ENCODE measurements around the gene SHC2.

SHC2 gene

GRCh38 chr19:416416-416815, 44.4 kb downstream of the SHC2 start:
- H2AFZ ChIP-seq (ENCODE audit: low read depth, low read length): no peak overlapping the region
- no peak overlapping the region for H2BK12ac ChIP-seq (ENCODE audit: low read length in 2 of 2)
- H2AK5ac ChIP-seq (ENCODE audit: low read length, severe bottlenecking): no peak overlapping the region
- H2BK15ac ChIP-seq (ENCODE audit: low read depth, poor library complexity, severe bottlenecking): no peak overlapping the region
- H3K27me3 ChIP-seq (ENCODE audit: control insufficient read depth in 1 of 2, insufficient read depth in 1 of 2, low read length in 2 of 2): peaks cover 30 to 59% of the 10 kb centered on the region in 2 experiments
- no peak overlapping the region for H3K4ac ChIP-seq (ENCODE audit: low read depth in 1 of 2, low read length in 2 of 2)
- 93% methylated on average over 14 of the region's 14 CpGs for WGBS
- H2BK5ac ChIP-seq (ENCODE audit: low read depth, low read length, poor library complexity, severe bottlenecking): no peak overlapping the region
- H3K14ac ChIP-seq (ENCODE audit: low read length in 2 of 2): no peak overlapping the region
- H3K4me2 ChIP-seq (ENCODE audit: low read length, poor library complexity, severe bottlenecking): no peak overlapping the region
- no peak overlapping the region for H3K23ac ChIP-seq (ENCODE audit: low read length in 2 of 2)
- no peak overlapping the region for H3K18ac ChIP-seq (ENCODE audit: low read depth in 1 of 2, low read length in 2 of 2)
- no peak overlapping the region for H3K4me3 ChIP-seq (ENCODE audit: insufficient read depth in 1 of 2, low read depth in 1 of 2, low read length in 2 of 2)
- no peak overlapping the region for H3K27ac ChIP-seq (ENCODE audit: low read length, poor library complexity, severe bottlenecking)
- H3K9me3 ChIP-seq (ENCODE audit: control insufficient read depth, low read length): no peaks in the 10 kb centered on the region
- no peaks in the 10 kb centered on the region for H3K36me3 ChIP-seq (ENCODE audit: control insufficient read depth in 1 of 2, insufficient read depth in 2 of 2, low read depth in 1 of 2, low read length in 2 of 2)
- DNase-seq: no peak
- H2BK120ac ChIP-seq (ENCODE audit: low read depth, low read length): no peak overlapping the region
- no peaks in the 10 kb centered on the region for H3K4me1 ChIP-seq (ENCODE audit: control insufficient read depth, insufficient read depth, low read depth, low read length)
- no peaks in the 10 kb centered on the region for H3K79me1 ChIP-seq (replicated peaks; ENCODE audit: low read length, poor library complexity, severe bottlenecking)
- H4K8ac ChIP-seq (ENCODE audit: low read length): no peak overlapping the region
- H4K91ac ChIP-seq (ENCODE audit: low read length): no peak overlapping the region
- H3K9ac ChIP-seq (ENCODE audit: low read length): no peak overlapping the region

GRCh38 chr19:415292-415691, 45.5 kb downstream of the SHC2 start:
- Histone ChIP-seq H3K4me3 (ENCODE audit: insufficient read depth in 1 of 2, low read depth in 1 of 2, low read length in 2 of 2) (no peak overlapping the region), H2BK15ac (ENCODE audit: low read depth, poor library complexity, severe bottlenecking) (no peak overlapping the region), H2AFZ (ENCODE audit: low read depth, low read length) (no peak overlapping the region), H3K36me3 (ENCODE audit: control insufficient read depth in 1 of 2, insufficient read depth in 2 of 2, low read depth in 1 of 2, low read length in 2 of 2) (no peaks in the 10 kb centered on the region), H3K79me1 (replicated peaks; ENCODE audit: low read length, poor library complexity, severe bottlenecking) (no peaks in the 10 kb centered on the region), H3K9ac (ENCODE audit: low read length) (no peak overlapping the region), H2BK12ac (ENCODE audit: low read length in 2 of 2) (no peak overlapping the region), H2BK5ac (ENCODE audit: low read depth, low read length, poor library complexity, severe bottlenecking) (no peak overlapping the region), H3K4me2 (ENCODE audit: low read length, poor library complexity, severe bottlenecking) (no peak overlapping the region), H3K27me3 (ENCODE audit: control insufficient read depth in 1 of 2, insufficient read depth in 1 of 2, low read length in 2 of 2) (peaks cover 36 to 64% of the 10 kb centered on the region in 2 experiments), H3K9me3 (ENCODE audit: control insufficient read depth, low read length) (no peaks in the 10 kb centered on the region), H3K18ac (ENCODE audit: low read depth in 1 of 2, low read length in 2 of 2) (no peak overlapping the region), H3K27ac (ENCODE audit: low read length, poor library complexity, severe bottlenecking) (no peak overlapping the region), H3K14ac (ENCODE audit: low read length in 2 of 2) (no peak overlapping the region), H4K8ac (ENCODE audit: low read length) (no peak overlapping the region), H4K91ac (ENCODE audit: low read length) (no peak overlapping the region), H2AK5ac (ENCODE audit: low read length, severe bottlenecking) (no peak overlapping the region), H3K4me1 (ENCODE audit: control insufficient read depth, insufficient read depth, low read depth, low read length) (no peaks in the 10 kb centered on the region), H2BK120ac (ENCODE audit: low read depth, low read length) (no peak overlapping the region), H3K23ac (ENCODE audit: low read length in 2 of 2) (no peak overlapping the region), H3K4ac (ENCODE audit: low read depth in 1 of 2, low read length in 2 of 2) (no peak overlapping the region)
- DNase-seq: no peak
- 90% methylated on average over 1 of the region's 1 CpG for WGBS

- 90% methylated on average over 15 of the region's 15 CpGs for WGBS
- DNase-seq: no peak
Measured at GRCh38 chr19:413756-414420, 46.9 kb downstream of the SHC2 start.

GRCh38 chr19:412356-413355, 48.2 kb downstream of the SHC2 start:
- Histone ChIP-seq H2BK12ac (ENCODE audit: low read length in 2 of 2) (no peak overlapping the region), H3K27me3 (ENCODE audit: control insufficient read depth in 1 of 2, insufficient read depth in 1 of 2, low read length in 2 of 2) (peaks cover 55 to 70% of the 10 kb centered on the region in 2 experiments), H3K4me1 (ENCODE audit: control insufficient read depth, insufficient read depth, low read depth, low read length) (peaks cover 16% of the 10 kb centered on the region), H4K8ac (ENCODE audit: low read length) (no peak overlapping the region), H3K27ac (ENCODE audit: low read length, poor library complexity, severe bottlenecking) (no peak overlapping the region), H2BK15ac (ENCODE audit: low read depth, poor library complexity, severe bottlenecking) (no peak overlapping the region), H4K91ac (ENCODE audit: low read length) (peak overlapping the region; percentile 53), H3K23ac (ENCODE audit: low read length in 2 of 2) (peak overlapping the region in 1 of 2 experiments; percentile 9), H2BK5ac (ENCODE audit: low read depth, low read length, poor library complexity, severe bottlenecking) (no peak overlapping the region), H3K36me3 (ENCODE audit: control insufficient read depth in 1 of 2, insufficient read depth in 2 of 2, low read depth in 1 of 2, low read length in 2 of 2) (no peaks in the 10 kb centered on the region), H3K9me3 (ENCODE audit: control insufficient read depth, low read length) (no peaks in the 10 kb centered on the region), H3K4me2 (ENCODE audit: low read length, poor library complexity, severe bottlenecking) (no peak overlapping the region), H2BK120ac (ENCODE audit: low read depth, low read length) (no peak overlapping the region), H3K14ac (ENCODE audit: low read length in 2 of 2) (no peak overlapping the region), H2AK5ac (ENCODE audit: low read length, severe bottlenecking) (no peak overlapping the region), H3K79me1 (replicated peaks; ENCODE audit: low read length, poor library complexity, severe bottlenecking) (no peaks in the 10 kb centered on the region), H3K4me3 (ENCODE audit: insufficient read depth in 1 of 2, low read depth in 1 of 2, low read length in 2 of 2) (no peak overlapping the region), H3K9ac (ENCODE audit: low read length) (no peak overlapping the region), H2AFZ (ENCODE audit: low read depth, low read length) (no peak overlapping the region), H3K4ac (ENCODE audit: low read depth in 1 of 2, low read length in 2 of 2) (no peak overlapping the region), H3K18ac (ENCODE audit: low read depth in 1 of 2, low read length in 2 of 2) (no peak overlapping the region)
- whole genome bisulfite sequencing: 62% methylated on average over 32 of the region's 36 CpGs
- DNase-seq: peak; percentile 20

More at GRCh38 chr19:413756-414420, 46.9 kb downstream of the SHC2 start:
- H3K9ac ChIP-seq (ENCODE audit: low read length): no peak overlapping the region
- no peak overlapping the region for H2AFZ ChIP-seq (ENCODE audit: low read depth, low read length)
- H3K4me1 ChIP-seq (ENCODE audit: control insufficient read depth, insufficient read depth, low read depth, low read length): peaks cover 8% of the 10 kb centered on the region
- no peak overlapping the region for H3K14ac ChIP-seq (ENCODE audit: low read length in 2 of 2)
- H4K91ac ChIP-seq (ENCODE audit: low read length): no peak overlapping the region
- H4K8ac ChIP-seq (ENCODE audit: low read length): no peak overlapping the region
- H3K23ac ChIP-seq (ENCODE audit: low read length in 2 of 2): no peak overlapping the region
- H3K4me2 ChIP-seq (ENCODE audit: low read length, poor library complexity, severe bottlenecking): no peak overlapping the region
- no peak overlapping the region for H2BK120ac ChIP-seq (ENCODE audit: low read depth, low read length)
- no peak overlapping the region for H3K4me3 ChIP-seq (ENCODE audit: insufficient read depth in 1 of 2, low read depth in 1 of 2, low read length in 2 of 2)
- no peak overlapping the region for H3K18ac ChIP-seq (ENCODE audit: low read depth in 1 of 2, low read length in 2 of 2)
- H3K27ac ChIP-seq (ENCODE audit: low read length, poor library complexity, severe bottlenecking): no peak overlapping the region
- H3K9me3 ChIP-seq (ENCODE audit: control insufficient read depth, low read length): no peaks in the 10 kb centered on the region
- no peaks in the 10 kb centered on the region for H3K79me1 ChIP-seq (replicated peaks; ENCODE audit: low read length, poor library complexity, severe bottlenecking)
- H2BK5ac ChIP-seq (ENCODE audit: low read depth, low read length, poor library complexity, severe bottlenecking): no peak overlapping the region
- H2BK15ac ChIP-seq (ENCODE audit: low read depth, poor library complexity, severe bottlenecking): no peak overlapping the region
- peak overlapping the region in 1 of 2 experiments; percentile 22 for H2BK12ac ChIP-seq (ENCODE audit: low read length in 2 of 2)
- no peak overlapping the region for H2AK5ac ChIP-seq (ENCODE audit: low read length, severe bottlenecking)
- no peak overlapping the region for H3K4ac ChIP-seq (ENCODE audit: low read depth in 1 of 2, low read length in 2 of 2)
- no peaks in the 10 kb centered on the region for H3K36me3 ChIP-seq (ENCODE audit: control insufficient read depth in 1 of 2, insufficient read depth in 2 of 2, low read depth in 1 of 2, low read length in 2 of 2)
- peaks cover 46 to 72% of the 10 kb centered on the region in 2 experiments for H3K27me3 ChIP-seq (ENCODE audit: control insufficient read depth in 1 of 2, insufficient read depth in 1 of 2, low read length in 2 of 2)
